B cell (primary cell): Measurements from ENCODE around the gene NHS.

ENCODE experiments used
- CTCF ChIP-seq: fragments of 200-600 bp; IDR thresholded peaks from one replicate; pipeline ENCODE4 v1.8.0; 2022; ENCODE audit warnings: antibody characterized with exemption, mild to moderate bottlenecking
- EZH2 ChIP-seq: IDR thresholded peaks from 2 replicates; pipeline ENCODE4 v1.6.1; 2012; ENCODE audit warnings: borderline replicate concordance, low read depth, mild to moderate bottlenecking, moderate library complexity, low read length; ENCODE audit not compliant: insufficient read depth, poor library complexity, severe bottlenecking

GRCh38 chrX:17747692-17748091 lies 372.7 kb downstream of the NHS start:
- TF ChIP-seq CTCF (no peak), EZH2 (no peak)
